SK-N-SH treated with all-trans-retinoic acid at 6 μM for 48 hours (cell line): Measurements from ENCODE around the gene SCMH1.

Source experiments
- ARNTL ChIP-seq: fragments of 450-650 bp; formaldehyde crosslinking; IDR thresholded peaks from 2 replicates; pipeline ENCODE4 v1.5.0; 2020; ENCODE audit warnings: low read depth, mild to moderate bottlenecking, moderate library complexity, borderline replicate concordance
- BACH2 ChIP-seq: fragments of 250-450 bp; sonication (Bioruptor Pico); IDR thresholded peaks from 2 replicates; pipeline ENCODE4 v1.9.0; 2021; ENCODE audit warnings: mild to moderate bottlenecking, borderline replicate concordance
- GLIS3 ChIP-seq: fragments of 250-450 bp; sonication (Bioruptor Pico); IDR thresholded peaks from 2 replicates; pipeline ENCODE4 v1.5.0; 2020; ENCODE audit warnings: mild to moderate bottlenecking, moderate library complexity
- ISL1 ChIP-seq: fragments of 250-450 bp; sonication (Bioruptor Pico); IDR thresholded peaks from 2 replicates; pipeline ENCODE4 v2.1.2; 2022; ENCODE audit warnings: mild to moderate bottlenecking, moderate library complexity
- OSR1 ChIP-seq: fragments of 250-450 bp; sonication (Bioruptor Pico); IDR thresholded peaks from 2 replicates; pipeline ENCODE4 v1.8.0; 2022; ENCODE audit warnings: moderate library complexity, mild to moderate bottlenecking, inconsistent platforms
- PPARA ChIP-seq: fragments of 250-450 bp; sonication (Bioruptor Pico); IDR thresholded peaks from 2 replicates; pipeline ENCODE4 v1.5.0; 2020; ENCODE audit warnings: mild to moderate bottlenecking, borderline replicate concordance
- RARB ChIP-seq: fragments of 250-450 bp; sonication (Bioruptor Pico); IDR thresholded peaks from 2 replicates; pipeline ENCODE4 v1.8.0; 2021; ENCODE audit warnings: mild to moderate bottlenecking, moderate library complexity
- ZFP3 ChIP-seq: fragments of 250-450 bp; sonication (Bioruptor Pico); IDR thresholded peaks from 2 replicates; pipeline ENCODE4 v1.5.0; 2020; ENCODE audit warnings: mild to moderate bottlenecking, moderate library complexity
- ZFP30 ChIP-seq: fragments of 450-650 bp; formaldehyde crosslinking; IDR thresholded peaks from 2 replicates; pipeline ENCODE4 v1.5.0; 2022; ENCODE audit warnings: mild to moderate bottlenecking, moderate library complexity
- ZNF565 ChIP-seq: fragments of 450-650 bp; formaldehyde crosslinking; conservative IDR thresholded peaks from 2 replicates; pipeline ENCODE4 v1.5.0; 2020; ENCODE audit warnings: low read depth, mild to moderate bottlenecking, moderate library complexity
- TF ChIP-seq, protein P1 (sequence below): fragments of 250-450 bp; sonication (Bioruptor Pico); IDR thresholded peaks from 2 replicates; pipeline ENCODE4 v1.8.0; 2020; ENCODE audit warnings: mild to moderate bottlenecking, moderate library complexity, borderline replicate concordance
- TF ChIP-seq, protein P2 (sequence below): fragments of 250-450 bp; sonication (Bioruptor Pico); IDR thresholded peaks from 2 replicates; pipeline ENCODE4 v1.8.0; 2021; ENCODE audit warnings: low read depth, mild to moderate bottlenecking, moderate library complexity, borderline replicate concordance
- TF ChIP-seq, protein P3 (sequence below): fragments of 250-450 bp; sonication (Bioruptor Pico); IDR thresholded peaks from 2 replicates; pipeline ENCODE4 v1.5.1; 2020; ENCODE audit warnings: low read depth, mild to moderate bottlenecking, moderate library complexity

DNA sequence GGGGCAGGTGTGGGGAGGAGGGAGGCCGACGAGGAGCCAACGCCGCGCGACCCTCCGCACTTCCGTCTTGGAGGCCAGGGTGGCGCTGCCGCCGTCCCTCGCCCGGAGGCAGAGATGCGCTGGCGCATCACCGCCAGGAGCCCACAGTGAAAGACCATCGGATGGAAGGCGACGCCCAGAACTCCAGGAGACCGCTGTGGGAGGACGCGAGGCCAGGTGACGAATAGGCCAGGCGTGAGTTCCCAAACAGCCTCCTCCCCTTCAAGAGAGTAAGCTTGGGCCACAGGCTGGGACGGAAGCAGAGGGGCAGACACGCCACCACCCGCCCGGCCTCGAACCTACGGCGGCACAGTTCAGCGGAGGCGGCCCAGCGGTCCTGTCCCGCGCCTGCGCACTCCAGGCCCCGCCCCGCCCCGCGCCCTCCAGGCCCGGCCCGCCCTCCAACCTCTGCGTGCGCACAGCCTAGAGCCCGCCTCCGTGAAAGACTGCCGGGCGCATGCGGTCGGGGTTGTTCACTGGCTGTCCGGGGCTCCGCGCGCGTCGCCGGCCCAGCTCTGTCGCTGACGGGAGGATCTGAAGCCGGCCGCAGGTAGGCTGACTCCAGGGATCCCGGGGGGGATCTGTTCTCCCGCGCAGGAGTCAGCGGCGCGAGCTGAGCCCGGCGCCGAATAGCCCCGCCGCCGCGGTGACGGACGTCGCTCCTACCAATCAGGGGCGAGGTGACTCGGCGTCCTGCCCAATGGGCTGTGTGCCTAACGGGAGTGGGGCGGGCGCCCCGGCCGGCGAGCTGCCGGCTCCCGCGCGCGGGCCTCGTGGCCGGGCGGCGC lies 262.7 kb downstream of the SCMH1 start, which contains the start of gene CTPS1:
- TF ChIP-seq, protein P1, sequence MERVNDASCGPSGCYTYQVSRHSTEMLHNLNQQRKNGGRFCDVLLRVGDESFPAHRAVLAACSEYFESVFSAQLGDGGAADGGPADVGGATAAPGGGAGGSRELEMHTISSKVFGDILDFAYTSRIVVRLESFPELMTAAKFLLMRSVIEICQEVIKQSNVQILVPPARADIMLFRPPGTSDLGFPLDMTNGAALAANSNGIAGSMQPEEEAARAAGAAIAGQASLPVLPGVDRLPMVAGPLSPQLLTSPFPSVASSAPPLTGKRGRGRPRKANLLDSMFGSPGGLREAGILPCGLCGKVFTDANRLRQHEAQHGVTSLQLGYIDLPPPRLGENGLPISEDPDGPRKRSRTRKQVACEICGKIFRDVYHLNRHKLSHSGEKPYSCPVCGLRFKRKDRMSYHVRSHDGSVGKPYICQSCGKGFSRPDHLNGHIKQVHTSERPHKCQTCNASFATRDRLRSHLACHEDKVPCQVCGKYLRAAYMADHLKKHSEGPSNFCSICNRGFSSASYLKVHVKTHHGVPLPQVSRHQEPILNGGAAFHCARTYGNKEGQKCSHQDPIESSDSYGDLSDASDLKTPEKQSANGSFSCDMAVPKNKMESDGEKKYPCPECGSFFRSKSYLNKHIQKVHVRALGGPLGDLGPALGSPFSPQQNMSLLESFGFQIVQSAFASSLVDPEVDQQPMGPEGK (CRISPR knock-in tag), result no peak
- TF ChIP-seq BACH2 (no peak), RARB (CRISPR knock-in tag) (no peak), ZFP30 (CRISPR knock-in tag) (no peak), ZNF565 (CRISPR knock-in tag) (no peak), OSR1 (no peak), PPARA (CRISPR knock-in tag) (no peak), ZFP3 (CRISPR knock-in tag) (0 out of 2 replicates have a peak, but pooled peaks have one; percentile 27), GLIS3 (no peak), ISL1 (CRISPR knock-in tag) (no peak), ARNTL (no peak)
- TF ChIP-seq, protein P2, sequence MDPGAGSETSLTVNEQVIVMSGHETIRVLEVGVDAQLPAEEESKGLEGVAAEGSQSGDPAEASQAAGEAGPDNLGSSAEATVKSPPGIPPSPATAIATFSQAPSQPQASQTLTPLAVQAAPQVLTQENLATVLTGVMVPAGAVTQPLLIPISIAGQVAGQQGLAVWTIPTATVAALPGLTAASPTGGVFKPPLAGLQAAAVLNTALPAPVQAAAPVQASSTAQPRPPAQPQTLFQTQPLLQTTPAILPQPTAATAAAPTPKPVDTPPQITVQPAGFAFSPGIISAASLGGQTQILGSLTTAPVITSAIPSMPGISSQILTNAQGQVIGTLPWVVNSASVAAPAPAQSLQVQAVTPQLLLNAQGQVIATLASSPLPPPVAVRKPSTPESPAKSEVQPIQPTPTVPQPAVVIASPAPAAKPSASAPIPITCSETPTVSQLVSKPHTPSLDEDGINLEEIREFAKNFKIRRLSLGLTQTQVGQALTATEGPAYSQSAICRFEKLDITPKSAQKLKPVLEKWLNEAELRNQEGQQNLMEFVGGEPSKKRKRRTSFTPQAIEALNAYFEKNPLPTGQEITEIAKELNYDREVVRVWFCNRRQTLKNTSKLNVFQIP, result no peak
- TF ChIP-seq, protein P3, sequence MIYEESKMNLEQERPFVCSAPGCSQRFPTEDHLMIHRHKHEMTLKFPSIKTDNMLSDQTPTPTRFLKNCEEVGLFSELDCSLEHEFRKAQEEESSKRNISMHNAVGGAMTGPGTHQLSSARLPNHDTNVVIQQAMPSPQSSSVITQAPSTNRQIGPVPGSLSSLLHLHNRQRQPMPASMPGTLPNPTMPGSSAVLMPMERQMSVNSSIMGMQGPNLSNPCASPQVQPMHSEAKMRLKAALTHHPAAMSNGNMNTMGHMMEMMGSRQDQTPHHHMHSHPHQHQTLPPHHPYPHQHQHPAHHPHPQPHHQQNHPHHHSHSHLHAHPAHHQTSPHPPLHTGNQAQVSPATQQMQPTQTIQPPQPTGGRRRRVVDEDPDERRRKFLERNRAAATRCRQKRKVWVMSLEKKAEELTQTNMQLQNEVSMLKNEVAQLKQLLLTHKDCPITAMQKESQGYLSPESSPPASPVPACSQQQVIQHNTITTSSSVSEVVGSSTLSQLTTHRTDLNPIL (CRISPR knock-in tag), result no peak
